ENCODE measurements around the gene CDH23.
A peak's percentile ranks its signal among the peaks of the same experiment; 100 is the strongest.

Gene CDH23

GRCh38 chr10:71487726-71488125, 91.0 kb downstream of the CDH23 start:
- no peak for DNase-seq

DNA sequence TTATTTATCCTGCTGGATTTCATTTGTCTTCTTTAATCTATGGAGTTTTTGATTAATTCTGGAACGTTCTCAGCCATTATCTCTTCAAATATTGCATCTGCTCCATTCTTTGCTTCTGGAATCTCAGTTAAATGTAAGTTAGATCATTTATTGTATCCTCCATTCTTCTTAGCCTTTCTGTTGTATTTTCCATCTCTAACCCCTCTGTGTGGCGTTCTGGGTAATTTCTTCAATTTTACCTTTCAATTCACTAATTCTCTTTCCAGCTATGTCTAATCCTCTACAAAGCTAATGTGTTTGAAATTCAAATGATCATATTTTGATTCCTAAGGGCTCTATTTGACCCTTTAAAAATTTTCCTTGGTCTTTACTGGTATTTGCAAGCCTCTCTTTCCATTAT, 92.4 kb downstream of the CDH23 start:
- no peak for DNase-seq

DNA sequence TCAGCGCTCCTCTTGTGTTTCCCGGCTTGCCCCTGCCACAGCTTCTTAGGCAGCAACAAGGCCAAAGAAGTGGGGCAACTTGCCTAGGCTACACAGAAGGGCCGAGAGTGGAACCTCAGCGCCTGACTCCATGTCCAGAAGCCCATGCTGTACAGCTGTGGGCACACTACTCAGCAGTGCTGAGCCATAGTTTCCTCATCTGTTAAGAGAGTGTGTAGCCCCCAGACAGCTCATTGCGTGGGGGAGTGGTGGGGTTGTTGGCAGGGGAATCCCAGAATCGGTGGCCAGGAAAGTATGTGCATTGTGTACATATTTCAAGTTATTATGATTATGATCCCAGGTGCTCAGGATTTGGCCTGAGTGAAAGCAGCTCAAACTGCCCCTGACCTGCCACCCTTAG, 96.2 kb downstream of the CDH23 start:
- DNase-seq: no peak

DNA sequence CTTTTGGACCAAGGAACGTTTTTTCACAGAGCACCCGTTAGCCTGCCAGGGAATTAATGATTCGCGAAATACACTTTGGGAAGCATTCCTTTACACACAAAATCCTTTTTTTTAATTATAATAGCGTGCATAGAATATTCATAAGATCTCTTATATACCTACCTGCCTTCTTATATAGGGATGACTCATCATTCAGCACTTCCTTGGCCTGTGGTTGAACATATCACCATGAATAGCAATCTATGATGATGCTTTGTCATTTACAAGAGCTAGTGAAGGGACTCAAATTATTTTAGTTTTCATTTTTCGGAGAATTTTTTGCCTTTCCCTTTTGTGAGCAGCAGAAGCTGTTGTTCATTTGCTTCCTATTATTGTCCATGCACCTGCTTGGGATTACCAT, 97.0 kb downstream of the CDH23 start:
- no peak for DNase-seq

GRCh38 chr10:71494476-71494875, 97.8 kb downstream of the CDH23 start:
- DNase-seq: no peak

DNA sequence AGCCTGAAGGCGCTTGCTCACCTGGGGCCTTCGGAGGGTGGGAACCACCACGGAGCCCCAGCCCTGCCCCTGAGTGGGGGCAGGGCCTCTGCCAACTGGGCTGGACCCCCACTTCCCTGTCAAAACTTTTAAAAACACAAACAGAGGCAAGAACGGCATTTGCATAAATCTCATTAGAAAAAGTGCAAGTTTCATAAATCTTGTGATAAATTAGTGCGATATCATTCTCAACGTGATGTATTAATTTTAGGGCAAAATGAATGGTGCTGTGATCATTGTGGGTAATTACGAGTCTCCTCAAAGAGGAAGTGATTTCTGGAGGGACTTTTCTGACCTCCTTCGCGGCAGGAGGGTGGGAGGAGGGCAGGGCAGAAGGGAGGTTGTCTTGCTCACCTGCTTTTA, 98.3 kb downstream of the CDH23 start:
- no peak for DNase-seq

DNA sequence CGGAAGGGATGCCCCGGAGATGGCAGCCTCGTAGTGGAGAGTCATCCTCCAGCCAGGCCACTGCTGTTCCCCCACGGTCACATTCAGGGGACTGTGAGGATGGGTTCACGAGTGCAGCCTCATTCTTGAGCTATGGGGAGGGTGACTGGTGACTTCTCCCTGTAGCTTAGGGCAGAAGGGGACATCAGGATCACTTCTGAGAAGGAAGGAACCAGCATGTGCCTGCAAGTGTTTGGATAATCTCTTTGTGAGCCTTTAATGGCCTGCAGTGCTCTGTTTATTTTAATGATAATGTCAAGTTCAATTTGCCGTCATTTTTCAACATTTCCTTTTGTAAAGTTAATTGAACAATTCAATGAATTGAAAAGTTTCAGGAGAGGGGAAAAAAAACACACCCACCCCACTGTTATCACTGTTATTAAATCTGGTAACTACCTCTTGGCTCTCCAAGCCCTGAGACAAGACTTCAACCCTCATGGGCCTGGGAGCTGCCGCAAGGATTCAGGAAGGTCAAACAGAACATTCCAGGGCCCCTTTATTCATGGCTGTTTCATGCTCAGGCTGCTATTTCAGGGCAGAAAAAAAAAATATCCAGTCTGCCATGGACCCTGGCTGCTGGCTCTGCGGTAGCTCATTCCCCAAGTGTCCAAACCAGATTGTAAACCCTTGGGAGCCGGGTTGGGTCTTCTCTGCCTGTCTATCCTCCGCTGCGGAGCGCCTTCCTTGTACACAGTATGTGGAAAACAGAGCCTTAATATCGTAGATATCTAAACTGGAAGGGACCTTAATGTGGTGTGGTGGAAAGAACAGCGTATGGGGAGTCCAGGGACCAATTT, 100.4 kb downstream of the CDH23 start:
- DNase-seq: no peak

GRCh38 chr10:71497763-71498326, 101.1 kb downstream of the CDH23 start:
- DNase-seq: no peak

- DNase-seq: no peak
Measured at GRCh38 chr10:71501402-71501801, 104.7 kb downstream of the CDH23 start.

- no peak for DNase-seq
Measured at GRCh38 chr10:71502190-71502589, 105.5 kb downstream of the CDH23 start.

- no peak for DNase-seq
Measured at GRCh38 chr10:71502851-71503250, 106.1 kb downstream of the CDH23 start.

DNA sequence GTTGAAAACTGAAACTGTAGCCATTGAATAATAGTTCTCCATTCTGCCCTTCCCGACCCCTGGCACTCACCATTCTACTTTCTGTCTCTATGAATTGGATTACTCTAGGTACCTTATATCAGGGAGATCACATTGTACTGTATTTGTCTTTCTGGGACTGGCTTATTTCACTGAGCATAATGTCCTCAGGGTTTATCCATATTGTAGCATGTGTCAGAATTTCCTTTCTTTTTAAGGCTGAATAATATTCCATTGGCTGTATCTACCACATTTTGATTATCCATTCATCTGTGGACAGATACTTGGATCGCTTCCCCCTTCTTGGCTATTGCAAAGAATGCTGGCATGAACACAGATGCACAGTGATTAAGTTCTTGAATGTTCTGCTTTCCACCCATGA, 107.4 kb downstream of the CDH23 start:
- DNase-seq: no peak

GRCh38 chr10:71504570-71504969, 107.8 kb downstream of the CDH23 start:
- no peak for DNase-seq

DNA sequence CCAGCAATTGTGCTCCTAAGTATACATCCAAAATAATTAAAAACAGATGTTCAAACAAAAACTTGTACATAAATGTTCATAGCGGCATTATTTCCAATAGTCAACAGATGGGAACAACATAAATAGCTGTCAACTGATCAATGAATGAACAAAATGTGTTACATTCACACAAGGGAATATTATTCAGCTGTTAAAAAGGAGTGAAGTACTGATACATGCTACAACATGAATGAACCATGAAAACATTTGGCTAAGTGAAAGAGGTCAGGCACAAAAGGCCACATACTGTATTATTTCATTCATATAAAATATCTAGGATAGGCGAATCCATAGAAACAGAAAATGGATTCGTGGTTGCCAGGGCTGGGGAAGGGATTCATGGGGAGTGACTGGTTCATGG, 109.1 kb downstream of the CDH23 start:
- DNase-seq: no peak

DNA sequence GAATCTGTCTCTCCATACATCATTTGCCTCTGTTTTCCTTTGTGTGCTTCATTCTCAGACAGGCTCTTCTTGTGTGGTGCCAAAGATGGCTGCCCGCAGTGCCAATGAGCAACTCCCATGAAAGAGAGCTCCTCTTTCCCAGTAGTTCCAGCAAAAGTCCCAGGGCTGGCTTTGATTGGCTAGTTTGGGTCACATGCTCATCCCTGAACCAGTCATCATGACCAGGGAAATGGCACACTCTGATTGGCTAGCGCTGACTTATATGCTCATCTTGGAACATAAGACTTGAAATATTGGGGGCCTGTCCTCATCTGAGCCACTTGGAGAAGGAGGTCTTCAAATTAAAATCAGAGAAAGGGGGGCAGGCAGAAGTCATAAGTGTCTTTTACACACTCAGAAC, 112.7 kb downstream of the CDH23 start:
- no peak for DNase-seq

DNA sequence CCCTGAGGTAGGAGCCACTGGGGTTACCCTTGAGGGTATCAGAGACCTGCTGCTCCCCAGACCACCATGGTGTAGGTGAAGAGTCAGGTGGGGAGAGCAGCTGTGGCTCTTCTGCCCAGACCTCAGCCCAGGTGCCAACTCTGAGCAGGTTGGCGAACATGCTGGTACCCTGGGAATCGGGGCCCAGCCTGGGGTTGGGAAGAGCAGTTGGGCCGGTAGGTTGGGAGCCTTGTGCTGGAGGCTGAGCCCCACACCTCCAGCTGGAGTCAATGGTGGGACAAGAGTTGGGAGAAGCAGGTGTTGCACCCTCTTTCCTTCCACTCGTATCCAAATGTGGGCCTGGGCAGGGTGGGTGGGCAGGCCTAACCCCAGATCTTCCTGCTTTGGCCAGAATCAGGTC, 114.5 kb downstream of the CDH23 start:
- DNase-seq: no peak

DNA sequence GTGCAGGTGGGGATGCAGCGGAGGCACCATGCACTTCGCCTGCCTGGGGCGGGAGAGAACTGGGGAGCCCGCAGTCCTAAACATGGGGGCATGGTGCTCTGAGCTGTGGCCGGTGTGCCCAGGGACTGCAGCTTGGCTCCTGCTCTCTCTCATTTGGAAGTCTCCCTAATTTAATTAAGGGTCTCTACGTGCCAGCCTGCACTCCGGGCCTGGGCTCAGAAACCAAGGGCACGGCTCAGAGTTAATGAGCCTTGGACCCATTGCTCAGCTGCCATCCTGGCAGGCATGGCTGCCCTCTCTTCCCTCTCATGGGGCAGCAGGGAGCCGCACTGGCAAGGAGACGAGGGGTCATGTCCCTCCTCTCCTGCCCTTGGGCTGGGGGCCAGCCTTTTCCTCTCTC, 115.6 kb downstream of the CDH23 start:
- DNase-seq: no peak

- peak; percentile 39 for DNase-seq
Measured at GRCh38 chr10:71512761-71513539, 116.2 kb downstream of the CDH23 start.

GRCh38 chr10:71513540-71513853, 116.8 kb downstream of the CDH23 start:
- no peak for DNase-seq

GRCh38 chr10:71513936-71514335, 117.2 kb downstream of the CDH23 start:
- DNase-seq: no peak

GRCh38 chr10:71515531-71516172, 118.9 kb downstream of the CDH23 start:
- no peak for DNase-seq

DNA sequence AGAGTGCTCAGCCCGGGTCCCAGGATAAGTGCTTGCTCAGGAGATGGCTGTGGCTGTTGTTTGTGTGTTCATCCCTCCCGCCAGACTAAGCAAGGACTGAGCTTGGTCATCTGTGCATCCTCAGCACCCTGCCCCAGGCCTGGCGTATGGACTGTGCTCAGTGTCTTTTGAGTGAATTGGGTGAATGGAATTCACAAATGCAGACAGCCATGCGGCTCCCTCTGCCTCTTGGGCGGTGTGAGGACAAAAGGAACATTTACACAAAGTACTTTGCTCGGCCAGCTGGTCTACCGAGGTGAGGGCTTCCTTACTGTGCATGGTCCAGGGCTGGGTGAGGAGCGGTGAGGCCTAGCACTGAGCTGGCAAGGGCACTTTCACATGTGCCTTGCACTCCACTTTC, 120.2 kb downstream of the CDH23 start:
- no peak for DNase-seq

- no peak for DNase-seq
Measured at GRCh38 chr10:71517298-71518169, 120.8 kb downstream of the CDH23 start.
